Frontal cortex (tissue), 4 donors: ENCODE data around the gene SLC22A16. TPM values are rescaled to one million over a fixed set of nuclear protein-coding genes. Genes with fewer than 3 reads are reported as not detected.
"Not testable (repeated sequence)": the region's sequence is repeated elsewhere in the genome, so short reads cannot be mapped to it uniquely, and the experiment has no call there.

ENCODE experiments used
- DNase-seq, 2 donors: peaks; one replicate each; pipeline ENCODE4 v3.0.0; 2012; ENCODE audit warnings: low spot score in 2 of 2
- FAIRE-seq: peaks from 2 replicates; lab custom pipeline; 2012; peaks lifted over from hg19 to GRCh38; lab: Jason Lieb, UNC
- total RNA-seq: library from RNA; depleted of rRNA; stranded (reverse); fragments of >200 nt; gene quantifications from one replicate; pipeline ENCODE4 v1.2.3, GENCODE V29; 2014
- donor health status: control.
- donor health status: control.
- donor health status: control.

The SLC22A16 gene
- total RNA-seq, 1 donor from 2014 or later: not detected

DNA sequence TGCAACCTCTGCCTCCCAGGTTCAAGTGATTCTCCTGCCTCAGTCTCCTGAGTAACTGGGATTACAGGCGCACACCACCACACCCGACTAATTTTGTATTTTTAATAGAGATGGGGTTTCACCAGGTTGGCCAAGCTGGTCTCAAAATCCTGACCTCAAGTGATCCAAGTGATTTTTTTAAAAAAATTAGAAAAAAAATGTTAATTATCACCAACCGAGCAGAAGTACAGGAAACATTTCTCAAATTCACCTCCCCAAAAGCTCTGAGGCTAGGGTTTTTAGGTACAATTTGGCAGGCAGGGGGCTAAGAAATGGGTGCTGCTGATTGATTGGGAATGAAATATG lies 14.9 kb upstream of the SLC22A16 start:
- DNase-seq (no peak), FAIRE-seq (no peak)

- DNase-seq (no peak), FAIRE-seq (no peak)
Measured at GRCh38 chr6:110490110-110490509, 13.7 kb upstream of the SLC22A16 start.

GRCh38 chr6:110488606-110489190 lies 12.3 kb upstream of the SLC22A16 start:
- no peak for DNase-seq
- no peak for FAIRE-seq

- DNase-seq, FAIRE-seq: not testable (repeated sequence)
Measured at GRCh38 chr6:110487968-110488381, 11.6 kb upstream of the SLC22A16 start.

DNA sequence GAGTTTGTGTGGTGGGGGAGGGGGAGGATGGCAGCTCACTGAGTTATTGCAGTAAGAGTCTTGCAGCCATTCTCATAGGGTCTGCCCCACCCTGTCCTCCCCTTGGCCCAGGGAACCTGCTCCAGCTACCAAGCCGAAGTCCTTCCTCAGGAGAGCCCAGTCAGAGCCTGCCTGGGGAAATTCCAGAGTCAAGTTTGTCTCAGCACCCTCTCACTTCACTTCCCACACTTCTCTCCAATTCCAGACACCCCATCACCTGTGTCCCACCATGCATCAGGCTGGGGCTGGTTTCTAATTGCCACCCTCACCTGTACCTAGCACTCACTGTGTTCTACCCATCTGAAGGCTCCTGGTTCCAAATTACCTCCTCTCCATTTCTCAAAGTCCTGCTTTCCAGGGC lies 10.3 kb upstream of the SLC22A16 start:
- no peak for FAIRE-seq
- no peak for DNase-seq

DNA sequence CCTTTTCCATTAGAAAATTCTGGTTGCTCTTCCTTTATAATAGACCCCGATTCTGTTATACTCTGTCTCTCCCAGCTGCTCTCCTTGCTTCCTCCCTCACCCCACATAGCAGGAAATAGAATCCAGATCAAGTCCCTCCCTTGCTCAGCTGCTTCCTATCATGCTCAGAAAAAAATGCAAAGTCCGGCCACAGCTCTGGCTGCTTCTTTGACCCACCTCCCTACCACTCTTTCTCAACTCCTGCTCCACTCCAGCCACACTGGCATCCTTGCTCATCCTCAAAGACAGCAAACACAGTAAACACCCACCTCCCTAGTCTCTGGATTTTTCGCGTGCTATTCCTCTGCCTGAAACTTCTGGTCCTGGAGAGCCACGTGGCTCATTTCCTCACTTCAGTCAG lies 9.1 kb upstream of the SLC22A16 start:
- DNase-seq: no peak
- FAIRE-seq: no peak

- FAIRE-seq: no peak
- DNase-seq: no peak
Measured at GRCh38 chr6:110484321-110484720, 7.9 kb upstream of the SLC22A16 start.

DNA sequence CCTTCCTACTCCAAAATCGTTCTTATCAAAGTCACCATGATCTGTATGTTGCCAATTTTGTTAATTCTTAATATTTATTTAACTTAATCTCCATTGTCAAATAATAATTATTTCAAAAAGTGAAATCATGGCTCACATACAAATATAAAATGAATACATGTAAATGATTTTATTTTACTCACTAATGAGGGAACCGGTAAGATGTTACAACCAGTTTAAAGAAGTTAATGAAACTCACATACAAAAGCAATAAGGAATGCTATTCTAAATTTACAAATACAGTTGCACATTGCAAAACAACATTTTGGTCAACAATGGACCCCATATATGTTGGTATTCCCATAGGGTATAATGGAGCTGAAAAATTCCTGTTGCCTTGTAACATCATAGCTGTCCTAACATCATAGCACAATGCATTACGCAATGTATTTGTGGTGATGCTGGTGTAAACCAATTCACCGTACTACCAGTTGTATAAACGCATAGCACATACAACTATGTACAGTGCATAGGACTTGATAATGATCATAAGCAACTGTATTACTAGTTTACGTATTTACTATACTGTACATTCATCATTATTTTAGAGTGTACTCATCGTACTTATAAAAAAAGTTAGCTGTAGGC lies 6.5 kb upstream of the SLC22A16 start:
- no peak for FAIRE-seq
- no peak for DNase-seq

DNA sequence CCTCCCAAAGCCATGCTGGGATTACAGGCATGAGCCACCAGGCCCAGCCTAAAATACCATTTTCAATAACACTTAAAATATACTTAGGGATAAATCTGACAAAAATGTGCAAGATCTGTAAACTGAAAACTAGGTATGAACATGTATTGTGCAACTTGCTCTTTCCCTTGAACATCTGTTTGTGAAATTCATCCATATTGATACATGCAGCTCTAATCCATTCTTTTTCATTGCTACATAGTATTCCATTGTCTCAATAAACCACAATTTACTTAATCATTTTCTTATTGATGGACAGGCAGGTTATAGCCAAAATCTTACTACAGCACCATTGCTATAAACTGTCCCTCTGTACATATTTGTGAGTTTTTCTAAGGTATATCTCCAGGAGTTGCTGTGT lies 4.7 kb upstream of the SLC22A16 start:
- FAIRE-seq (no peak), DNase-seq (no peak)

GRCh38 chr6:110475066-110475653 lies 1.3 kb downstream of the SLC22A16 start:
- FAIRE-seq: no peak
- no peak for DNase-seq

GRCh38 chr6:110474500-110474899 lies 1.9 kb downstream of the SLC22A16 start:
- DNase-seq: no peak
- FAIRE-seq: no peak

DNA sequence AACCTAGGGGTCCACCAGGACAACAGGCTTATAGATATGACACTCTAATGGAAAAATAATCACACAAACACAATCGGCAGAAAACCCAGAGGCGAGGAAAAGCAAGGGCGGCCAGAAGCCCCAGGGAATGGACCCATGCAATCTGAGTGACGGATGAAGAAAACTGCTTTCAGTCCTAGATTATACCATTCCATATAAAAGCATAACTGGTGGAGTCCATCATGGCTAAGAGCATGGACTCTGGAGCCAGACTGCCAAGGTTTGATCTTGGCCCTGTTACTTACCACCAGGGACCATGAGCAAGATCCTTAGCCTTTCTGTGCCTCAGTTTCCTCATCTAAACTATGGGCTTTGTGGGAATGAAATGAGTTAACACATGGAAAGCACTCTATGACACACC lies 3.7 kb downstream of the SLC22A16 start:
- DNase-seq (no peak), FAIRE-seq (no peak)

GRCh38 chr6:110471726-110472365 lies 4.6 kb downstream of the SLC22A16 start:
- FAIRE-seq (no peak), DNase-seq (no peak)

GRCh38 chr6:110468731-110469130 lies 7.7 kb downstream of the SLC22A16 start:
- DNase-seq (no peak), FAIRE-seq (no peak)

DNA sequence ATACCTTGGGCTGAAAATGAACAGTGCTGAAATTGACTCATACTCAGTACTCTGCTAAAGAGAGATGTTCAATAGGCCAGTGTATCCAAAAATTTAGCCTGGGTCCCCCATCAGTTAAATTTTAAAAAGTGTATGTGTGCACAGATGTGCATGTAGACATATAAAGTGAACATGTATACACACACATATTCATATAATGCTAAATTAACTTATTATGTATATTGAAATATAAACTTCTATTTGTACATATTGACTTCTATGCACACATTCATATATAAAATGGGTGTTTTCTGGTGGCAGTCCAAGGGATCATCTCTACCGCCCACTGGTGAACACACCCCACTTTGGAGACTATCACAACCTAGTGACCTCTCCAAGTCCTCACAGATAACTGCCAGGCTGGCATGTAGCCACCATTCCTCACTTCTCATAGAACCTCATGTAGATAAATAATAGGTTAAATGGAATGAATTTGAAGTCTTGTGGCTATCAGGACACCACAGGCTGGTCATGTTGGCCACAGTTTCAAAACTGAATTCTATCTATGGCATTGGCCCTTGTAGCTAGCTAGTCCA lies 8.8 kb downstream of the SLC22A16 start:
- no peak for FAIRE-seq
- no peak for DNase-seq

DNA sequence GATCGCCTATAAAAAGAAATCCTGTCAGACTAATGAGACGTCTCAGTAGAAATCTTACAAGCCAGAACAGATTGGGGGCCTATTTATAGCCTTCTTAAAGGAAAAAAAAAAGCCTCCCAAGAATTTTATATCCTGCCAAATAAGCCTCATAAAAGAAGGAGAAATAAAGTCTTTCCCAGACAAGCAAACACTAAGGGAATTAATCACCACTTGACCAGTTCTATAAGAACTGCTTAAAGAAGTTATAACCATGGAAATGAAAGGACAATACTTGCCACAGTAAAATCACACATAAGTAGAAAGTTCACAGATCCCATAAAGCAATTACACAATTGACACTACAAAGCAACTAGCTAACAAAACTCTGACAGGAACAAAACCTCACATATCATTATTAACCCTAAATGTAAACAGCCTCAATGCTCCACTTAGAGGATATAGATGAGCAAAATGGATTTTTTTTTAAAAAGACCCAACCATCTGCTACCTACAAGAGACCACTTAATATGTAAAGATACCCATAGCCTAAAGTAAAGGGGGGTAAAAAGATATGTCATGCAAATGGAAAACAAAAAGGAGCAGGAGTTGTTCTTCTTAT lies 13.4 kb downstream of the SLC22A16 start:
- DNase-seq: no peak
- no peak for FAIRE-seq

DNA sequence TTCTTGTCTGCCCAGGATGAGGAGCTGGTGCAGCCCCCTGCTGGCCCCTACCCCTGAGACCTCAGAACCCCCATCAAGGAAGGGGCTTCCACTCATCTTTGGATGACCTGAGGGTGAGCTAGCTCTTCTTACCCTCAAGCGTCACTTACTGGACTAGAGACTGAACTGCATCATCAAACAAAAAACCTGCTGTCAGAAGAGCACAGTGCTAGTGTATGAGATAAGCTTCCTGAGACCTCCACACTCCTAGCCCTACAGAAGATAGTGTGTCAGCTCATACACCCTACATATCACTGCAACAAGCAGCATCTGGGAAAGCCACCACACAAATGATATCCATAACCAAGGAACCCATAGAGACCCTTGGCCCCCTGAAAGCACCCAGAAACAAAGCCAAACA lies 15.0 kb downstream of the SLC22A16 start:
- FAIRE-seq (no peak), DNase-seq (no peak)

- DNase-seq (no peak), FAIRE-seq (no peak)
Measured at GRCh38 chr6:110459137-110459536, 17.3 kb downstream of the SLC22A16 start.

DNA sequence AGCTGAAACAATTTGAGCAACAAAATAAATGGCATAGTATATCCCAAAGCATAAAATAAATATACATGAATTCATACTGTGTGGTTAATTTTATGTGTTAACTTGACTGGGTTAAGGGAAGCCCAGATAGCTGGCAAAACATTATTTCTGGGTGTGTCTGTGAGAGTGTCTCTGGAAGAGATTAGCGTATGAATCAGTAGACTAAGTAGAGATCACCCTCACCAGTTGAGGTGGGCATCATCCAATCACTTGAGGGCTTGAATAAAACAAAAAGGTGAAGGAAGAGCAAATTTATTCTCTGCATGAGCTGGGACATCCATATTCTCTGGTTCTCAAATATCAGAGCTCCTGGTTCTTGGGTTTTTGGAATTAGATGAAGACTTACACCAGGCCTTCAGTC lies 17.9 kb downstream of the SLC22A16 start:
- FAIRE-seq: no peak
- DNase-seq: no peak

DNA sequence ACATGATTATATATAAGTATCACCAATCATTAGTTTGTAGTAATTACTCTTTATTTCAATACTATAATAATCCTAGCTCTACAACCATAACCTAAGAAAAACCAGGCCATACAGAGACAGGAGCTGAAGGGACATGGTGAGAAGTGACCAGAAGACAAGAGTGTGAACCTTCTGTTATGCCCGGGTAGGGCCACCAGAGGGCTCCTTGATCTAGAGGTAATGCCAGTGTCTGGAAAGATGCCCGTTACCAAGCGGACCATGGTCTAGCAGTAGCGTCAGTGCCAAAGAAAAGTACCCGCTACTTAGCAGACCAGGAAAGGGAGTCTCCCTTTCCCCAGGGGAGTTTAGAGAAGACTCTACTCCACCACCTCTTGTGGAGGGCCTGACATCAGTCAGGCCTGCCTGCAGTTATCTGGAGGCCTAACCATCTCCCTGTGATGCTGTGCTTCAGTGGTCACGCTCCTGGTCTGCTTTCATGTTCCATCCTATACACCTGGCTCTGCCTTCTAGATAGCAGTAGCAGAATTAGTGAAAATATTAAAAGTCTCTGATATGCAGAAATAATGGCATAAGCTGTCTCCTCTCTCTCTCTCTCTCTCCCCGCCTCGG lies 18.7 kb downstream of the SLC22A16 start:
- FAIRE-seq, DNase-seq: not testable (repeated sequence)
